Bone marrow (tissue), 2 donors: ENCODE measurements around the gene HINFP.
"Not testable (repeated sequence)": the region's sequence is repeated elsewhere in the genome, so short reads cannot be mapped to it uniquely, and the experiment has no call there.

ENCODE experiments used
- DNase-seq, 2 donors: peaks; one replicate each; lab custom pipeline; 2025; lab: John Stamatoyannopoulos, UW

Gene HINFP

DNA sequence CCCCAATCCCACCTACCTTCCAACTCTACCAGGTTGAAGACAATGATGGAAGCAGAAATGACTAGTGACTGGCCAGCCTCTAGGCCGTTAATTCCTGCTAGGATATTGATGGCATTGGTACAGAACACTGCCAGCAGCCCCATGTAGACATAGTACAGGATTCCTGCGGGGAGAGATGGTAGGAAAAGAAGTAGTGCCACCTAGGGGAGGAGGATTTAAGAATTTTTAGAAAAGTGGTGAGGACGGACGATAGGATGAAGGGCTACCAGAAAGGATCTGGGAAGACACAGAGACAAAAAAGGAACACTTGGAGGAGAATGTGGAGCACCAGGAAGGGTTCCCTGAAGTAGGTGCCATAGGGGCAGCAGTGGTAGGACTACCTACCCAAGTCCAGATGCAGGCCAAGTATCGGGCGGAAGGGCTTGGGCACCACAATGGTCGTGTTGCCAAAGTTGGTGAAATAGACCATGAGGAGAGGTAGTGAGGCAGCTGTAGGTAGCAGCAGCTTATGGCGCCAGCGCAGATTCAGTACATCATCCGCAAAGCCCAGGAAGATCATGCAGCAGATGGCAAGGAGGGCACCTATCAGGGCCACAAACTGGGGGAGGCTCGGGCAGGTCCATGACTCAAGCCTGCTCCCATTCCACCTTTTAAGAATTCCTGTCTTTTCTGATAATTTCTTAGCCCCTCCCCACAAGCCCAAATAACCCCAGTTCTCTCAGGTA, 21.0 kb upstream of the HINFP start:
- peak in 1 of 2 donors; percentile 3 for DNase-seq

DNA sequence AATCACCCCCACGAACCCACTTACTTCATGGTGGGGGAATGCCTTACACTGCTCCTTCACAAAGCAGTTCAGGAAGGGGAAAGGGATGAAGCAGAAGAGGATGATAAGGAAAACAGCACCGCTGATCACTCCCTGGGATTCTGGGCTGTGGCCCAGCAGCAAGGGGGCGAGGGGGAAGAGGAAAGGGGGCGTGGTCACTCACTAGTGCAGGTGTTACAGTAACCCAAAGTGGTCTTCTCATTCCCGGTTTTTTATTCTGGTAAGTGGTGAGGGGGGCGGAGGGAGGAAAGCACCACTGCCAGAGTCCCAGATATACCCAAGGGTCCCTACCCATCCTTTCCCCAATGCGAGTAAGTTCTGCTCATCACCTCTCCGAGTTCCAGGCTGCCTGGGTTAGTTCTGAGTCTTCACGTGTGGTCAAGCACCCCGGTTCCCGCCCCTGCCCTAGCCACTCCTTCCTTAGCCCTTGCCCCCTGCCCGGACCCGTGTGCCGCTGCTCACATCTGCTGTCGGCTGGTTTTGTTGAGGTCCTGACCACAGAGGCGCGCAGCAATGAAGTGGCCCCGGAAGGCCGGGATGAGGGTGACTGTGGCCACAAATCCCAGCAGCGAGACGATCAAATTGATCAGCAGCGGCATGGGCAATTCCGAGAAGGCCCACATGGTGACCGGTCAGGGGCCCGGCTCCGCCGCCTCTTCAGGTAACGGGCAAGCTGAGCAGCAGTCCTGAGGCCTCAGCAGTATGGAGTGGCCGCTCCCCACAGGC, 20.2 kb upstream of the HINFP start:
- DNase-seq = no peak

DNA sequence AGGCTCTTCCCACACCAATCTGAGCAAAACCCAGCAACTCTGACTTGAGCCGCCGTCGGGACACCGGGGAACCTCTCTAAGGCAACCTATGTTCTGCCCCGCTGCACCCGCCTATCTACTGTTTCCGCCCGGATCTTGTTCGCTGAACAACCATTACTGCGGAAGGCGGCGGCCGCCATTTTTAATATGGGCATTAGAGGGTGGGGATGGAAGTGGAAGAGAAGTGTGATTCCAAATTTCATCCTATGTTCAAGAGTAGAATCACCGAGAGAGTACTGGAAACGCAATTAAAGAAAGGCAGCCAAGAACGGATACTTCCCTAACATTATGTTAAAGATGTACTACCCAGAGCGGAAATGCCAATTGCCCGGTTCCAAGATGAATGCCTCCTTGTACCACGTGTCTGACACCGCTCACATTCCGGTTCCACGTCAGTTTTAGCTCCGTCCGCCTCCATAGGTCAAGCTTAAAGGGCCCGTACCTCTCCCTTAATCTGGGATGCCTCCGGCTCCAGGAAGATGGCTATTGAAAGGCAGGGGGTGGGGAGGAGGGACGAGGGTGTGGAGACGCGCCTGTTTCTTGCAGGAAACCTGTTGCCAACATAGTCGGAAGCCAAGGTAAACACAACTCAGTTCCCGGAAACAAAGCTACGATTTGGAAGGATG, 19.5 kb upstream of the HINFP start, which contains the start of gene DPAGT1:
Gene DPAGT1, minus strand, starts transcription at position 95 of the 665 bp plus-strand sequence. CDS start 198 bp downstream, outside the sequence.
- peak; percentile 63 to 96 for DNase-seq

DNA sequence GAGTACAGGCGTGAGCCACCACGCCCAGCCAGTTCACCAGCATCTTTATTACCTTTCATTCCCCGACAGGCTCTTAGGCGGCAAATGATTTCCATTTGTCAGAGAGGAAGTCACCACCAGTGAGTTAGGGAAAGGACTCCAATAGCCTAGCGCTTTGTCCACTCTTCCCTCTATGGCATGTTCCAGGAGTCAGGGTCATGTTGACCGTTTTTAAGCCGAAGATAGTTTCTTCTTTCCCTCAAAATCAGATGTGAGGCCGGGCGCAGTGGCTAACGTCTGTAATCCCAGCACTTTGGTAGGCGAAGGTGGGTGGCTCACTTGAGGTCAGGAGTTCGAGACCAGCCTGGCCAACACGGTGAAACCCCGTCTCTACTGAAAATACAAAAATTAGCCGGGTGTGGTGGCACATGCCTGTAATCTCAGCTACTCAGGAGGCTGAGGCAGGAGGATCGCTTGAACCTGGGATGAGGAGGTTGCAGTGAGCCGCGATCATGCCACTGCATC, 18.2 kb upstream of the HINFP start:
- DNase-seq = not testable (repeated sequence)

DNA sequence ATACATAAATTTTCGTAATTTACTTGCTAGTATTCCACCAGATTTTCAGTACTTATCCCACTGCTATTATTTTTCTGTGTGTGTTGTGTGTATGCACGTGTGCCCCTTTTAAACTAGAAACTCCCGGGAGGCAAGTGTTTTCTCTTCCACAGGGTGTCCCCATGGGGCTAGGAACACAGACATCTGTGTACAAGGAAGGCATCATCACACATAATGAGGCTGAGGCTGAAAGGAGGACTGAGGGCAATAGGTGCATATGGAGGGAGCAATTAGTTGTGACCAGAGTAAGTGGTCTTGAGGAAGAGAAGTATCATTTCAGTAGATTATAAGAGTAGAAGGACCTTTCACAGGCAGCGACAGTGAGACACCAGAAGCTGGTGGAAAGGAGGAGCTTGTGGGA, 17.6 kb upstream of the HINFP start:
- DNase-seq = no peak

DNA sequence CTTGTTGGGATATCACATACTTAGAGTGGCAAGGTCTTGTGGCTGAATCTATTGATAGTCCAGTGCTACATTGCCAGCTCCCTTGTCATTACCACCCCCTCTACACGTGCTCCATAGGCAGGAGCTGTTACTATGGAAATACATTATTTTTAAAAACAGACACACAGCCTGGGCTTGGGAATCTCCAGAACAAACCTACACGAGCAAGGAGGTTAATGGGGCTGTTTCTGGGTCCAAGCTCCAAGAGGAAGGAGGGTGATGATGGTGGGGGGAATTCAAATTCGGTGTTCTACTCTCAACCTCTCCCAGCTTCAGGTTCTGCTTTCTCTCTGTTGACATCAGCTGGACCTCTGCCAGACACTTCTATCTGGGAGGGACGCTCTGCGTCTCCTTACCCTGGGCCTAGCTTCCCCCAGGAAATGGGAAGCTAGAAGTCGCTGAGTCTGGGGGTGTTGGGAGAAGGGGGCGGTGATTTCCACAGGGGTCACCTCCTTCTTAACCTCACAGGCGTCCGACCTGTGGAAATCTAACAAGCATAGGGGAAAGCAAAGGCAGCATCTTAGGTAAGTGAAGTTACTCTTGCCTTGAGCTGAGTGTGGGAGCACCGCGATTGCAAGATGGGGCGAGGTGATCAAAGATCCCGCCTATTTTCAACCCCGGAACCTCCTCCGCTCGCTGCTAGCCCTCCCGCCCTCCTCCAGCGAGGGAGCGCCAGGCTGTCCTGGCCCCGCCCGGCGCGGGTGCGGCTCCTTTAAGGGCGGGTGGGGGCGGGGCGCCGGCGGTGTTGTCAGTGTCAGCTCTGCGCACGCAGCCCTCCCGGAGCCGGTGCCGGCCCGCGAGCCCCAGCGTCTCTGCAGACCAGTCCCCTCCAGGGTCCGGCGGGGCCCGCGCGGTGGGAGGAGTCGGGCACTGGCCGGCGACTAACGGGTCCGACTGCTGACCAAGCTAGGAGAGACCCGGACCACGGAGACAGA, 14.5 kb upstream of the HINFP start, which contains the start of gene C2CD2L:
Gene C2CD2L, plus strand, starts transcription at position 781 of the 974 bp plus-strand sequence. CDS start 398 bp downstream, outside the sequence.
- DNase-seq = peak; percentile 58 to 77

DNA sequence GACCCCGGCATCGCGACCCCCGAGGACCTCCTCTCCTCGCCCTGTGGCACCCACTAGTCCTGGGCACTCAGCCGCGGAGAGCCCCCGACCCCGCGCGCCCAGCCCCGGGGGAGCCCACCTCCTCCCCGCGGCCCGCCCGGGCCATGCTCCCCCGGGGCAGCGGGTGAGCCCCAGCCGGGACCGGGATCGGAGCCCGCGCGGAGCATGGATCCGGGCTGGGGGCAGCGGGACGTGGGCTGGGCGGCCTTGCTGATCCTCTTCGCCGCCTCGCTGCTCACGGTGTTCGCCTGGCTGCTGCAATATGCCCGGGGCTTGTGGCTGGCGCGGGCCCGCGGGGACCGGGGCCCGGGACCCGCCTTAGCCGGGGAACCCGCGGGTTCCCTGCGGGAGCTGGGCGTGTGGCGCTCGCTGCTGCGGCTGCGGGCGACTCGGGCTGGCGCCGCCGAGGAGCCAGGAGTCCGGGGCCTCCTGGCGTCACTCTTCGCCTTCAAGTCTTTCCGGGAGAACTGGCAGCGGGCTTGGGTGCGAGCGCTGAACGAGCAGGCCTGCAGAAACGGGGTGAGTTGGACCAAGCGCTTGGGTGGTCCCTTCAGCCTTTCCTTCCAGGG, 13.7 kb upstream of the HINFP start:
- no peak for DNase-seq

DNA sequence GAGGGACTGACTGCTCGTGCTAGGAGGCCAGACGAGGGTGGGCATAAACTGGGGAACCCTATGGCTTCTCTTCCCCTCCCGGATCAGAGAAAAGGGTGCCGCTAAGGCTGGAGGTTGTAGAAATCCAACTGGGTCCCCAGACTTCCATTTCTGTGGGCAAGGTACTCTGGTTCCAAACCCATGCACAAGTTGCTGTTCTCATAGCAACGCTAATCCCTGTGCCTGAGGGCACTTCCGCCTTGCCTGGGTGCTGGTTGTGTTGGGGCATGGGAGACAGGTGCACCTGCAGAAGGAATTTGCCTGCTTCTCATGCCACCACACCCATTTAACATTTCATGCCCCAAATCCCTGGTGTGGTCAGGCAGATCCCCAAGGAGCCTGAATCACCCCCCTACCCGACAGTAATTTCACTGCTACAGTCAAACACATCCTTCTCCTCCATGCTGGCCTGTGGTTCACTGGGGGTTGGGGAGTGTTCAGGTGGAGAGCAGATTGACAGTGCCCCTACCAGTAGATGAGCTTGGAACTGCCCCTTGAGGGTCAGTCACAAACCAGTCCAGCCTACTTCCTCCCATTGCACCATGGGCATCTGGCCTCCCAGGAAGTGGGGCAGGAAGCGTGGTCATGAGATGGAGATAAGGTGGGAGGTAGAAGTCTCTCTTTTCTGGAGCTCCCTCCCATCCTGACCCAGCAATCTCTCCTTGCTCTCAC, 13.1 kb upstream of the HINFP start:
- no peak for DNase-seq

DNA sequence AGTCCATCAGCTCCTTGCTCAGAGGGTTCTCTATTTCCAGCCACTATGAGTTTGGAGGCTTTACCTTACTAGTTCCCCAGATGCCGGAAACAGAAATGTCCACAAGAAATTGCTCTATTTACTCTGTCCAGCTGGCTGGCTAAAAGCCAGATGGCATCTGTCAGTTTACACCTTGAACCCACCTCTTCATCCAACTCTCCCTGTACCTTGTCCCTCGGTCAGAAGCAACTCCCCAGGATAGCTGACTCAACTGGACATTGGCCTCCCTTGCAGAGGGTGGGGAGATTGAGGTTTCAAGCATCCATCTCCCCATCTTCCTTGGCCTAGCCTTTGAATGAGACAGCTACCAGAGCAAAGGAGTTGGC, 12.5 kb upstream of the HINFP start:
- no peak for DNase-seq

DNA sequence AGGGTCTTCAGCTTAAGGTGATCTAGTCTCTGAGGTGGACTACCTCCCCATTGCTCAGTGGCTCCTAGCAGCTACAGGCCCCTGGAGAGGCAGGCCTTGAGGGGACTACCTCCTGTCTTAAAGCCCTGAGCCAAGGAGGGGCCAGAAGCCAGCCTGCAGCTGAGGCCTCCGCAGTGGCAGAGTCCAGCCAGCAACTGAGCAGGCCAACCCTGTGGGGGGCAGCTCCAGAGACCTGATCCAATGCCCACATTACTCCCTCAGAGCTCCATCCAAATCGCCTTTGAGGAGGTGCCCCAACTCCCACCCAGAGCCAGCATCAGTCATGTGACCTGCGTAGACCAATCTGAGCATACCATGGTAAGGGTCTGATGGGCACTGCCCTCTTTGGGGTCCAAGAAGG, 11.5 kb upstream of the HINFP start:
- DNase-seq = no peak

DNA sequence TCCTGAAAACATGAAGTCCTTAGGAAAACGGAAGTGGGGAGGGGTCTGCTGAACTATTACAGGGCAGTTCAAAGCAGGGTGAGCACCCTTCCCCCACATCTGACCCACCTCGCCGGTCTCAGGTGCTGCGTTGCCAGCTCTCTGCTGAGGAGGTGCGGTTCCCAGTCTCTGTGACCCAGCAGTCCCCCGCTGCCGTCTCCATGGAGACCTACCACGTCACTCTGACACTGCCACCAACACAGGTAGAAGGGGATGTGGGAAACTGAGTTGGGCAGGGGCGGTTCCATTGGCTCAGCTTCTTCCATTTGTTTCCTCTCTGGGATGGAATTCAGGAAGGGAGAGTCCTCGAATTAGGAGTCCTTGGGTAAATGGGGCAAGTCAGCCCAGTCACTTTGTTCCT, 10.9 kb upstream of the HINFP start:
- no peak for DNase-seq

DNA sequence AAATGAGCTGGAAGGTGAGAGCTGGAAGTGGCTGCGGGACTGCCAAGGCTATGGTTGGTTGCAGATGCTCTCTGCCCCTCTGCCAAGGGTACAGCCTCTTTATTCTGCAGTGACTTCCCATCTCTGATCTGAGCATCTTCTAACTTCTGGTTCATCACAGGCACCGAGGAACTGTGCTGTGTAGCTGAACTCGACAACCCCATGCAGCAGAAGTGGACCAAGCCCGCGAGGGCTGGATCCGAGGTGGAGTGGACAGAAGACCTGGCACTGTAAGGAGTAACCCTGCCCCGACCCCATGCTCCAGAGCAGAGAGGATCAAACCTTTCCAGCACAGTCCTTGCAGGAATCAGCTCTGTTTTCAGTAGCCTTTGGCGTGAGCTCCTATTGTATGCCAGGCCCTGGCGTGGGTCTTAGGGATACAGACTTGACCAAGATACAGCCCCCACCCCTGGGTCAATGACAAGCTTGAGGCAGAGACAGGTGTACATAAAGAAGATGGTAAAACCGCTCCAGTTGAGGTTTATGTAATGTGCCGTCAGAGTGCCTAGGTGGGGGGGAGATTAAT, 9.9 kb upstream of the HINFP start:
- no peak for DNase-seq

DNA sequence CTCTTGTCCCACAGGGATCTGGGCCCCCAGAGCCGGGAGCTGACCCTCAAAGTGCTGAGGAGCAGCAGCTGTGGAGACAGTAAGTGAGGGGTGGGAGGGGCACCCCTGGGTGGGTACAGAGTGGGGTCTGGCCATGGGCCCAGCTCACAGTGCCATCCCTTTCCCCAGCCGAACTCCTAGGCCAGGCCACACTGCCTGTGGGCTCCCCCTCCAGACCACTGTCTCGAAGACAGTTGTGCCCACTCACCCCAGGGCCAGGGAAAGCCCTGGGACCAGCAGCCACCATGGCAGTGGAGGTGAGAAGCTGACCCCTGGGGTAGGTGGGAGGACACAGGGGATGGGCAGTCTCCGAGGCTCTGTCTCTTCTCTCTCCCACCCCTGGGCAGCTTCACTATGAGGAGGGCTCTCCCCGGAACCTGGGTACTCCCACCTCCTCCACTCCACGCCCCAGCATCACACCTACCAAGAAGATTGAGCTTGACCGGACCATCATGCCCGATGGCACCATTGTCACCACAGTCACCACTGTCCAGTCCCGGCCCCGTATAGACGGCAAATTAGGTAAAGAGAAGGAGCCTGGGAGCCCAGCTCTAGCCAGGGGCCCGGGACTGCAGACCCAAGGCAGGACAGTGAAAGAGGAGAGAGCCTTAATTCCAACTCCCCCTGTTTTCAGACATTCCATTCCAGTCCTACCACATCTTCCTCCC, 8.9 kb upstream of the HINFP start:
- DNase-seq = no peak

DNA sequence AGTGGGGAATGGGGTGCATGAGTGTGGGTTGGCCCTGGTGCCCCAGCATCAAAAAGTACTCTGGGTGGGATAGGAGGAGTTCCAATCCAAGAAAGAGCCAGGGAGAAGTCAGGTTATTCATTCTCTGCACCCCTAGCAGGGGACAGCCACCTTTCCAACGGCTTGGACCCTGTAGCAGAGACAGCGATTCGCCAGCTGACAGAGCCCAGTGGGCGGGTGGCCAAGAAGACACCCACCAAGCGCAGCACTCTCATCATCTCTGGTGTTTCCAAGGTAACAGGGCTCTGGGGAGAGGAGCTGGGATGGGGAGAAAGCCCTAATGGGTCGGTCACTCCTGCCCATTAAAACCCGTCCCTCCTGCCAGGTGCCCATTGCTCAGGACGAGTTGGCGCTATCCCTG, 7.7 kb upstream of the HINFP start:
- DNase-seq = no peak

DNA sequence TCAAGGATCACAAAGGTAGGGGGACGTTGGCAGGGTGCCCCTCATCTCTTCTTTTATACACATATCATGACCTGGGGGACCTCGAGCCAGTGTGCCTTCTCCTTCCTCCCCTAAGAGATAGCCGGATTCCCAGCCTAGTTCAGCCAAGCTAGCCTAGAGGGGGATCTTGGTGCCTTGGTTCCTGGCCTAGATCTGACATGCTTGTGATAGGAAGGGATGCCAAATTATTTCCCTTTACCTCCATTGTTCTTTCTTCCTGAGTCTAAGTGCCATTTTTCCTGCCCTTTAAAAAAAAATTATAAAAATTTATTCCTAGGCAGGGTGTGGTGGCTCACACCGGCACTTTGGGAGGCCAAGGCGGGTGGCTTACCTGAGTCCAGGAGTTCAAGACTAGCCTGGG, 7.0 kb upstream of the HINFP start:
- no peak for DNase-seq

DNA sequence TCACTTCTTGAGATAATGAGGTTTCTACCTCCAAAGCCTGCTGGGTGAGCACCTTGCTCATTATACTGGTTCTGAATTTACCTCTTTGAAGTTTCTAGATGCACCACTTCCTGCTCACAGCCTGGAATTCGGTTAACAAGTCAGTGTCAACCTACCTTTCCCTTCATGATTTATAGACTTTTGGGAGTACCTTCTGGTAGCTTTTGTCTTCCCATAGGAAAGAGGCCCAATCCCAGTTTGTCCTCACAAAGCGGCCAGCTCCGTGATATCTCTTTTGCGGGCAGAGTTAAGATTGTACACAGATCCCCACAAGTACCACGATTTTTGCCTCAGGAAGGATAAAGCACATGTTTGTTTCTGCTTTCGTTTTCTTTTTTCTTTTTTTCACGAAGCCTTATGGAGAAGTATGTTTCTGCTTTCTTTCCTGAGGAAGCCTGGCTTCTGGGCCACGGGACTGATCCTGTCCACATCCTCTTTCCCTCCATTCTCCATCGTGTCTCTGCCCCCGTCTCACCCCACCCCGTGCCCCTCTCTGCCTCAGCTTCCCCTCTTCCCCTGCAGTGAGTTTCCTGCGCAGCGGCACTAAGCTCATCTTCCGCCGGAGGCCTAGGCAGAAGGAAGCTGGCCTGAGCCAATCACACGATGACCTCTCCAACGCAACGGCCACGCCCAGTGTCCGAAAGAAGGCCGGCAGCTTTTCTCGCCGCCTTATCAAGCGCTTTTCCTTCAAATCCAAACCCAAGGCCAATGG, 5.7 kb upstream of the HINFP start:
- peak in 1 of 2 donors; percentile 39 for DNase-seq

DNA sequence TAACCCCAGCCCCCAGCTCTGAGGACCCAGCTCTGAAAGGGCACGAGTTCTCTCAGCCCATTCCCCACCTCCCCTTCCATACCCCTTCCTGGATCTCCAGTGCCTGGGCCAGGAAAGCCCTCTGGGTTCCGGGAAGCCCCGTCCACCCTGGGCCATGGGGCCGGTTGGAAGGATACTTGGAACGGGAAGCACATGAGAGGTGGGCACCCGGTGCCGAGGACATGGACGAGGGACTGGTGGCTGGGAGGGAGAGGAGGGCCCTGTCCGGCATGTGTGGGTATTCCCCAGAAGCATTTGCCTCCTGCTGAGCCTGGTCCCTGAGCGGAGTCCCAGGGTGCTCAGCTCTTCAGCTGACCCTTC, 5.2 kb upstream of the HINFP start:
- DNase-seq = no peak

DNA sequence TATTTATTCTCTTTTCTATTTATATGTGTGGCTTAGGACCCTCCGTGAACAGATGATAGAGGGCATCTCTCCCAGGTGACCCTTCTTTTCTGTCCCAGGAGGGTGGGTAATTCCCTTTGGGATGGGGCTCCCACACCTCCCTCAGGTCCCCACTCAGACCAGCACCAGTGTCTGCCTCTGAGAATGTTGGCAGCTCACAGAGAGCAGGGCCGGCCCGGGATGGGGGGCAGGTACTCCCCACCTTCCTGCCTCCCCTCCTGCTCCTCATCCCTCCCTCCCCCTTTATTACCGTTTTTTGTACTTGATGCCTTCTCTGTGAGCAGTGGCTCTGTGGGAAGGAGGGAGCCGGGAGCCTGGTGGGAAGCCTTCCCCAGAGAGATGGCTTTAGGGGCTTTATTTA, 4.8 kb upstream of the HINFP start:
- no peak for DNase-seq
